Measurements from ENCODE around the gene PIK3R6.
A peak's percentile ranks its signal among the peaks of the same experiment; 100 is the strongest.

PIK3R6 gene, protein sequence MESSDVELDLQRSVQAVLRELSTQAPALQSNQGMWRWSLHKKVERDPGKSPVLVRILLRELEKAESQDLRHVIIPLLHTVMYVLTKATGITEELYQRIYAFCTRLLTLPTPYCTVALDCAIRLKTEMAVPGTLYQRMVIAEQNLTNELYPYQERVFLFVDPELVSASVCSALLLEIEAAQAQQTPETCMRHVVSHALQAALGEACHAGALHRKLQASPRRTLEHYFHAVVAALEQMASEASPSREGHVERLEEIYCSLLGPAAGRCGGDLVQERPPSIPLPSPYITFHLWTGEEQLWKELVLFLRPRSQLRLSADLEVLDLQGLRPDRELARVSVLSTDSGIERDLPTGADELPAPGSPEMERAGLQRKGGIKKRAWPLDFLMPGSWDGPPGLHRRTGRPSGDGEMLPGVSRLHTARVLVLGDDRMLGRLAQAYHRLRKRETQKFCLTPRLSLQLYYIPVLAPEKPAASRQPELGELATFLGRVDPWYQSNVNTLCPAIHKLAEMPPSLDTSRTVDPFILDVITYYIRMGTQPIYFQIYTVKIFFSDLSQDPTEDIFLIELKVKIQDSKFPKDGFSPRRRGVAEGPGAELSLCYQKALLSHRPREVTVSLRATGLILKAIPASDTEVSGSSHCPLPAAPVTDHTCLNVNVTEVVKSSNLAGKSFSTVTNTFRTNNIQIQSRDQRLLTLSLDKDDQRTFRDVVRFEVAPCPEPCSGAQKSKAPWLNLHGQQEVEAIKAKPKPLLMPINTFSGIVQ

GRCh38 chr17:8867361-8867981 is at the start of gene PIK3R6:
Gene PIK3R6 (minus strand): TSS chr17:8867674. CDS start chr17:8849794, 17,880 bp downstream.
- peak in 1 of 10 donors; percentile 36 for DNase-seq
- intact Hi-C loops (cut with DNase I), result no loop called here

DNA sequence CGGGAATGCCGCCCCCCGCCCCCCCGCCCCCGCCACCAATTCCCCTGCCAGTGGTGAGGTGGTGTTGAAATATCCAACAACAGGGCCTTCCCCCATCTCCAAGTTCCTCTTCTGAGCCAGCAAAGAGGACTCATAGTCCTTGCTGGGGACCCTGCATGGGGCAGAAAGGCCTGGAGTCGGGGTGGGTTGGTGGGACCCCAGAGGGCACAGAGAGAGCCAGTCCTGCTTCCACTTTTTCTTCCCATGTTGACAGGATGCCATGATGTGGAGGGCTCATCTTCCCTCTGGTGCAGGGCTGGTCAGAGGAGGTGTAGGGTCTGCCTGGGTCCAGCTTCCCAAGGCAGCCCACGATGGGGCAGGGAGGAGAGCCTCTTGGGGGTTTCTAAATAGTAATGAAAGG is 49.0 kb upstream of the PIK3R6 start:
- DNase-seq, result peak in 1 of 10 donors; percentile 76
- intact Hi-C loops (cut with DNase I), result no loop called here

DNA sequence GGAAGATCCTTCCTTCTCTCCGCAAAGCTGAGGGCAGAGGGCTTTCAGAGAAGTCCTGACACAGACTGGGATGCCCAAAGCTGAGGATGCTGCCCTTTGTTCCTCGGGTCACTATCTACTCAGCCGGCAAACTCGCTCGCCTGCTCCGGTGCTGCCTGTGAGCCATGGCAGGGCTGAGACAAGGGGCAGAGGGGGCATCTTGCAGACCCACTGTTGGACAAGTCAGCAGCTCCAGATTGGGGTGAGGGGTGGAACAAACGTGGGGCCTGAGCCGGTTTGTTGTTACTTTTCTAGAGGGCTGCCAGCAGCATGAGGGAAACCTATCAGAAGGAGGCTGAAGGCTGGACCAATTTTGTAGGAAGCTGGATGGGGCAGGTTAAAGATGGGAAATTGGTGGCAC is 47.1 kb upstream of the PIK3R6 start:
- intact Hi-C loops (cut with DNase I), result no loop called here

GRCh38 chr17:8913879-8914278 is 46.4 kb upstream of the PIK3R6 start:
- intact Hi-C loops (cut with DNase I), result no loop called here

More for the DNA sequence above, 47.1 kb upstream of the PIK3R6 start:
- DNase-seq, result peak in 1 of 10 donors; percentile 79

DNA sequence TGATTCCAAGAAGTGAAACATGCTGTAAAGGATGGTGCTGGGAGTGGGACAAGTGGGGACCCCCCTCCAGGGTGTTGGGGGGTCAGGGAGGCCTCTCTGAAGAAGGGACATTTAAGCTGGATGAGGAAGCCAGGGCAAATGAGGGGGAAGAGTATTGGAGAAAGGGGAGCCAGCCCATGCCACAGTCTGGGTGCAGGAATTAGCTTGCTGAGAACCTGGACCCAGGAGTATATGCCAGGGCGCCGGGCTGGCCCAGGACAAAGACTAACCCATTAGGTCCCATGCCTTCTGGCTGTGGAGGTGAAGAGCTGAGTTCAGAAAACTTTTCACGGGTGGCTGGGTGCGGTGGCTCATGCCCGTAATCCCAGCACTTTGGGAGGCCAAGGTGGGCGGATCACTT is 45.6 kb upstream of the PIK3R6 start:
- no peak for DNase-seq
- intact Hi-C loops (cut with DNase I), result no loop called here

More at GRCh38 chr17:8913879-8914278, 46.4 kb upstream of the PIK3R6 start:
- no peak for DNase-seq

GRCh38 chr17:8912084-8912981 is 44.9 kb upstream of the PIK3R6 start:
- no peak for DNase-seq
- intact Hi-C loops (cut with DNase I), result no loop called here

- intact Hi-C loops (cut with DNase I), result no loop called here
- no peak for DNase-seq
Observed at GRCh38 chr17:8910969-8911604, 43.6 kb upstream of the PIK3R6 start.

DNA sequence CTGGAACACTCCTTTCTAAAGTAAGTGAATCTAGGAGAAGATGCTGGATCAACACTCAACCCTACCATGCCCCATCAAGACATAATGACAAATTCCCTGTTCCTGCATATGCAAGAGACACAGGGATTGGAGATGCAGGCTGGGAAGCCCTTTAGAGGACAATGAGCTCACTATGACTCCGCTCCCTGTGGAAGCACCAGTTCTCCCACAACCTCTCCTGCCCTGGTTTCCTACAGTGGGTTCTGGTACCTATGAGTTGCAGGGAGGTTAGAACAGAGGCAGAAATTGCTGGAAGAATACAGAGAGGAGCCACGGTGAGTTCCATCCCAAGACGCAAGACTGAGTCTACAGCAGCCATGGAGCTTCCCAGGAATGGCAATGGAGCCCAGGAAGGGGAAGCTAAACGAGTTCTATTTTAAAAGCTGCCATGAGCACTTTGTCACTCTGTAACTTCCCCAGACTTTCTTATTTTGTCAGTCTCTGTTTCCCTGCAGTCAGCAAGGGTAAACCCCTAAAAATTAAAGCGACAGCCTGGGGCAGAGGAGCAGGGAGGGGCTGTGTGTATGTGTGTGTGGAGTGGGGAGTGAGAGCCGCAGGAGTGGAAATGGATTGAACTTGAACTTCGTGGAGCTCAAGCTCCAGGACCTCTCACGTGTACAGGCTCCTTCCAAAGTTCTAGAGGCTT is 42.3 kb upstream of the PIK3R6 start:
- intact Hi-C loops (cut with DNase I), result no loop called here
- DNase-seq, result no peak

DNA sequence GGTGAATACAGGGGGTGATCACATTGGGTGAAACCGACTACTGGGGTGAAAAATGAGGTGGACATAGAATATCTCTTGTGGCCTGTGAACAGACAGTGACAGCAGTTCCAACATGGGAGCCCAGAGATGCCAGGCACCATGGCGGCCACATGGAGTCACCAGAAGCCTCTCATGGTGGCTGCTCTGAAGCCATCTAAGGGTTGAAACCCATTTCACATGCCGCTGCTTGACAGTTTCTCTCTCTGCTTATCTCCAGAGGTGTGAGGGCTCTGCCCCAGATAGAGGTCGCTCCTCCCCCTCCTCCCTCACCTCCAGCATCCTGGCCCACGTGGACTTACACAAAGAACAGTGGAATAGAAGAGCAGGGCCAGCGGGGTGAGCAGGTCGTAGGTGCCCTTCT is 37.9 kb upstream of the PIK3R6 start:
- intact Hi-C loops (cut with DNase I), result no loop called here
- no peak for DNase-seq

DNA sequence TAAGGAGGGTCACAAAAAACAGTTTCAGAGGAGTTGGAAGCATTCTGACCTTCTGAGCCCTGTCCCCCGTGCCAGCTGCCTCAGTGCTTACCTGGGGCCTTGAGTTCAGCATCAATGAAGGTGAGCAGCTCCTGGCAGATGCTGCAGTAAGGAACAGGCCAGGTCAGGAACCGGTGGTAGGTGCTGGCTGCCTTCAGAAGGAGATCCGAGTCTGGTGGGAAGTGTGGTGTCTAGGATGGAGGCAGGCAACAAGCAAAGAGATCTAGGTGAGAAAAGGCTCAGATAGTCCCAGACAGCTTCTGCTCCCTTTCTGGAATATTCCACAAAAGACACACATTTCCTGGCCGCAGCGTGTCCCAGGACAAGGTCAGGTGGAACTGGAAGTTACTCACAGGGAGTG is 37.2 kb upstream of the PIK3R6 start:
- intact Hi-C loops (cut with DNase I), result no loop called here
- no peak for DNase-seq

DNA sequence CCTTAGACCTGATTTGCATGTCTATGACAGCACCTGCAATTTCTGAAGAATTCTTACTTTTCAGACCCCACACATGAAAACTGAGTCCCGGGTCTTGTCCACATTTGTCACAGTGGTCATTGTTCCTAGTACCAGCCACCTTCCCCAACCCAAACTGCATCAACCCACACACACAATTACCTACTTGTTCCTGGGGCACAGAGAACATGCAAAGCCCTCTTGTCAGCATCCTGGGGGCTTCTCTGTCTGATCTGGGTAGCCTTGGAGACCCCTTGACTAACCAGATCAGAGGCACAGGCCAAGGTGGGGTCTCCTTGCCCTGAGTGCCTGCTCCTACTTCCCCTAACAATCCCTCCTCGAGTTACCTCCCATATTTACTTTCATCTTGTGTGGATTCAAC is 36.7 kb upstream of the PIK3R6 start:
- DNase-seq, result no peak
- intact Hi-C loops (cut with DNase I), result no loop called here

GRCh38 chr17:8900626-8901585 is 33.4 kb upstream of the PIK3R6 start:
- intact Hi-C loops (cut with DNase I), result no loop called here
- no peak for DNase-seq

DNA sequence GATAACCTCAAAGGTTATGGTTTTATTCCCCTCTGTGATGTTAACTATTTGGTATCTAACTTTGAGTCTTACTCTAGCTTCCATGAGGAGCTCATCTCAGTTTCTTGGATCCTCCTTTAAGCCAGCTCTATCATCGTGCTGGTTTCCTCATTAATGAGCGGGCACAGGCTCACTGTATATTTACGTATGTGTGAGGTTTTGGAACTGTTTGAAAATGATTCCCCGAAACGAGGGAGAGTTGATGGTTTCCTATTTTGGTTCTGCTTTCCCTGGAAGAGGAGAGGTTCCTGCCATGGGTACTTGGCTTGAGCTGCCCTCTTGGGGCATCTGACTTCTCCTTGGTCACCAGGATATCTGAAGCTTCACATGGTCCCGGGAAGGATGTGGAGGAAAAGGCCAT is 32.7 kb upstream of the PIK3R6 start:
- intact Hi-C loops (cut with DNase I), result no loop called here
- DNase-seq, result no peak

DNA sequence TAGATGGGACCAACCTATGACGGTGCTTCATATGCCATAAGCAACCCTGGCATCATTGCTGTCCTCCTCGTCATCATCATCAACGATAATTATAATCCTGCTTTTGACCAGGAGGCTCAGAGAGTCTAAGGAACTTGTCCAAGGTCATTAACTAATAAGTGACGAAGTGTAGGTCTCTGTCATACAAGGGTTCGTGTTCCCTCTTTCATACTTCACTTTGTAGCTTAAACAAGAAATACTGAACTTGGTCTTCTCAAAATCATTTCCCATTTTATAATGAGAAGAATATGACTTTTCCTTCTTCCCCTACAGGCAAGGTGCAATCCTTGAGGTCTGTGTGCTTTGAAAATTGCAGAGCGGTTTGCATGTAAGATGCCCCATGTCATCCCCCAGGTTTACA is 31.2 kb upstream of the PIK3R6 start:
- no peak for DNase-seq
- intact Hi-C loops (cut with DNase I), result loop anchor here (10.0 kb wide), 2 partner anchors 144 to 484 kb away; partner anchors contain the start of gene SPDYE4

DNA sequence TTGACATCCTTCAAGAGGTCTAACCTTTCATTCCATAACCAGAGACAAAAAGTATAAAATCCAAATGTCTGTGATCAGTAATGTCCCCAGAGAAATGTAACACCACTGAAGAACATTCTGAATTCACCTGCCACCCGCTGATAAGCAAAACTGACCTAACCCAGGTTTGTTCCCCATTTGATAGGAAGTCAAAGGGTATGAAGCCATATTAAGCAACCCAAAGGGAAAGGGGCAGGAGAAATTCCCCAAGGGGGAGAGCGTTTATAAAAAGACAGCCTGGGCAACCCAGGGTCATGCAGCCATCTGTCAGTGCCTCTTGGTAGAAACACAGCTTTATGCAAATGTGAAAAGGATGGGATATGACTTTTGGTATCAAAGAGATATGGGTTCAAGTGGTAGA is 30.7 kb upstream of the PIK3R6 start:
- intact Hi-C loops (cut with DNase I), result loop anchor here (10.0 kb wide), 2 partner anchors 143 to 483 kb away; partner anchors contain the start of gene SPDYE4
- peak in 1 of 10 donors; percentile 4 for DNase-seq

GRCh38 chr17:8896641-8897635 is 29.5 kb upstream of the PIK3R6 start:
- intact Hi-C loops (cut with DNase I), result loop anchor here (10.0 kb wide), 2 partner anchors 142 to 482 kb away; partner anchors contain the start of gene SPDYE4
- DNase-seq, result peak in 1 of 10 donors; percentile 52
